GM06990 (cell line): ENCODE results near the gene COL17A1.

Experiments used
- DNase-seq: peaks from one replicate; pipeline ENCODE4 v3.0.0-alpha.2; 2011; ENCODE audit not compliant: insufficient read length; ENCODE audit errors: extremely low read depth
- H3K27me3 ChIP-seq: replicated peaks from 2 replicates; pipeline ENCODE4 v1.6.0; 2011; ENCODE audit warnings: low read length; ENCODE audit not compliant: control insufficient read depth, insufficient read depth
- H3K36me3 ChIP-seq: 2 replicates; pipeline ENCODE4 v1.5.1; 2011; ENCODE audit warnings: low read length; ENCODE audit not compliant: control insufficient read depth, insufficient read depth
- H3K4me3 ChIP-seq: replicated peaks from 2 replicates; pipeline ENCODE4 v1.5.1; 2011; ENCODE audit warnings: low read depth, mild to moderate bottlenecking, control low read depth, low read length
- CTCF ChIP-seq: IDR thresholded peaks from 2 replicates; pipeline ENCODE4 v1.5.1; 2011; ENCODE audit warnings: low read length, control low read depth, mild to moderate bottlenecking, inconsistent platforms; ENCODE audit not compliant: insufficient read depth, poor library complexity, severe bottlenecking

COL17A1 gene

GRCh38 chr10:104085801-104086400 lies at the start of gene COL17A1:
Gene COL17A1, minus strand, starts transcription at chr10:104085880. Its CDS starts 5,207 bp downstream, at chr10:104080673.
- no peak for DNase-seq
- no peak within 1 kb of the TSS for H3K4me3 ChIP-seq
- TF ChIP-seq CTCF: no peak
- H3K27me3 ChIP-seq: no peaks in the 10 kb centered on the region; the same call in 1 of the 2 replicates
- H3K36me3 ChIP-seq: no peaks in the 10 kb centered on the region

GRCh38 chr10:104130041-104130440 lies 44.4 kb upstream of the COL17A1 start:
- no peak for TF ChIP-seq CTCF
- no peaks in the 10 kb centered on the region for H3K36me3 ChIP-seq

GRCh38 chr10:104128214-104128613 lies 42.5 kb upstream of the COL17A1 start:
- Histone ChIP-seq H3K4me3 (no peak overlapping the region), H3K27me3 (no peaks in the 10 kb centered on the region), H3K36me3 (no peaks in the 10 kb centered on the region)
- TF ChIP-seq CTCF: no peak
- DNase-seq: no peak

More at GRCh38 chr10:104130041-104130440, 44.4 kb upstream of the COL17A1 start:
- DNase-seq: no peak
- no peaks in the 10 kb centered on the region for H3K27me3 ChIP-seq
- H3K4me3 ChIP-seq: no peak overlapping the region

- Histone ChIP-seq H3K27me3 (no peaks in the 10 kb centered on the region), H3K36me3 (no peaks in the 10 kb centered on the region), H3K4me3 (no peak overlapping the region)
- DNase-seq: no peak
- TF ChIP-seq CTCF: peak; percentile 50
These were observed 41.7 kb upstream of the COL17A1 start for GRCh38 chr10:104127411-104127810.

GRCh38 chr10:104123397-104123796 lies 37.7 kb upstream of the COL17A1 start:
- H3K4me3 ChIP-seq: no peak overlapping the region
- no peaks in the 10 kb centered on the region for H3K36me3 ChIP-seq
- TF ChIP-seq CTCF: peak; percentile 29
- DNase-seq: no peak
- no peaks in the 10 kb centered on the region for H3K27me3 ChIP-seq
